SK-N-SH (cell line): Measurements from ENCODE around the gene WLS. TPM values are rescaled to one million over a fixed set of nuclear protein-coding genes. Genes with fewer than 3 reads are reported as not detected.

Source experiments
- CTCF ChIA-PET: fragments of 300-600, 350-600 bp; formaldehyde crosslinking; extraction: SDS; loops from one replicate; lab custom pipeline; 2021; lab: Yijun Ruan, JAX
- POLR2A ChIA-PET: fragments of 350-600 bp; sonication (Branson Sonifier 250); formaldehyde crosslinking; extraction: SDS; loops from one replicate; lab custom pipeline; 2020; ENCODE audit warnings: antibody characterized with exemption, inconsistent platforms; lab: Yijun Ruan, JAX
- DNase-seq: peaks from one replicate; pipeline ENCODE4 v3.0.0; 2012
- H2AFZ ChIP-seq: fragments of 200-600 bp; sonication (generic); 2 replicates; pipeline ENCODE4 v1.8.1; 2016; ENCODE audit warnings: antibody characterized with exemption, mild to moderate bottlenecking, low read depth
- H3F3A ChIP-seq: fragments of 200-600 bp; sonication (generic); replicated peaks from 2 replicates; pipeline ENCODE3; 2016; ENCODE audit warnings: antibody characterized with exemption, mild to moderate bottlenecking; ENCODE audit not compliant: insufficient read depth
- H3K27ac ChIP-seq, 2 experiments: fragments of 200-500 bp in 1 of 2; fragments of 200-600 bp in 1 of 2; sonication (Bioruptor generic) in 1 of 2; sonication (generic), shearing (Covaris generic) in 1 of 2; 2 replicates each; pipeline versions ENCODE4 v1.5.1 to v1.6.1; 2014 to 2016; ENCODE audit warnings: low read depth in 2 of 2, inconsistent platforms in 1 of 2, low read length in 1 of 2, mild to moderate bottlenecking in 1 of 2, mixed read lengths in 1 of 2
- H3K27me3 ChIP-seq: fragments of 200-600 bp; sonication (generic), shearing (Covaris generic); 2 replicates; pipeline ENCODE4 v1.6.1; 2016; ENCODE audit warnings: mixed run types; ENCODE audit not compliant: insufficient read depth
- H3K36me3 ChIP-seq, 2 experiments: fragments of 200-500 bp in 1 of 2; fragments of 200-600 bp in 1 of 2; sonication (Bioruptor generic) in 1 of 2; sonication (generic) in 1 of 2; replicated peaks in 1 of 2; 2 replicates each; pipeline versions ENCODE3 to v1.5.1; 2014 to 2016; ENCODE audit warnings: low read length in 1 of 2, mild to moderate bottlenecking in 1 of 2; ENCODE audit not compliant: insufficient read depth in 2 of 2, control insufficient read depth in 1 of 2
- H3K4me1 ChIP-seq, 2 experiments: fragments of 200-500 bp in 1 of 2; fragments of 200-600 bp in 1 of 2; sonication (Bioruptor generic) in 1 of 2; sonication (generic), shearing (Covaris generic) in 1 of 2; 2 replicates each; pipeline versions ENCODE4 v1.5.1 to v1.6.1; 2014 to 2016; ENCODE audit warnings: low read depth in 1 of 2, low read length in 1 of 2, mixed run types in 1 of 2; ENCODE audit not compliant: insufficient read depth in 2 of 2, control insufficient read depth in 1 of 2
- H3K4me2 ChIP-seq: fragments of 200-600 bp; sonication (generic), shearing (Covaris generic); 2 replicates; pipeline ENCODE4 v1.6.1; 2017; ENCODE audit warnings: mixed run types
- H3K4me3 ChIP-seq, 2 experiments: fragments of 200-500 bp in 1 of 2; fragments of 200-600 bp in 1 of 2; sonication (Bioruptor generic) in 1 of 2; sonication (generic), shearing (Covaris generic) in 1 of 2; 2 replicates each; pipeline versions ENCODE4 v1.5.1 to v1.8.1; 2014 to 2016; ENCODE audit warnings: low read depth in 2 of 2, inconsistent platforms in 1 of 2, low read length in 1 of 2, mild to moderate bottlenecking in 1 of 2, mixed read lengths in 1 of 2, moderate library complexity in 1 of 2
- H3K79me2 ChIP-seq: fragments of 200-600 bp; sonication (generic); 2 replicates; pipeline ENCODE4 v1.8.1; 2017; ENCODE audit warnings: mild to moderate bottlenecking; ENCODE audit not compliant: insufficient read depth
- H3K9ac ChIP-seq: fragments of 200-600 bp; sonication (generic); 2 replicates; pipeline ENCODE4 v1.6.1; 2017; ENCODE audit warnings: mixed run types
- H3K9me2 ChIP-seq: fragments of 200-600 bp; sonication (generic); 2 replicates; pipeline ENCODE4 v1.6.1; 2017; ENCODE audit warnings: mixed run types
- H3K9me3 ChIP-seq: fragments of 200-600 bp; sonication (generic); 2 replicates; pipeline ENCODE4 v1.6.1; 2017; ENCODE audit warnings: mixed run types, mild to moderate bottlenecking, moderate library complexity
- H4K20me1 ChIP-seq: fragments of 200-600 bp; sonication (generic); 2 replicates; pipeline ENCODE4 v1.6.1; 2017; ENCODE audit warnings: mild to moderate bottlenecking, mixed run types; ENCODE audit not compliant: insufficient read depth
- CHD2 ChIP-seq: fragments of 150-350 bp; IDR thresholded peaks from 2 replicates; pipeline ENCODE4 v1.6.1; 2018; ENCODE audit warnings: low read length; ENCODE audit not compliant: partially characterized antibody
- ELF1 ChIP-seq: IDR thresholded peaks from 2 replicates; pipeline ENCODE4 v1.4.0; 2012
- EP300 ChIP-seq, 2 experiments: IDR thresholded peaks; 2 replicates each; pipeline versions ENCODE4 v1.4.0 to v1.6.1; 2012; ENCODE audit warnings: borderline replicate concordance in 1 of 2, low read depth in 1 of 2, low read length in 1 of 2
- GATA2 ChIP-seq: sonication (generic); formaldehyde crosslinking; IDR thresholded peaks from 2 replicates; pipeline ENCODE4 v1.5.0; 2020; ENCODE audit warnings: mild to moderate bottlenecking, missing genetic modification reagents
- JUND ChIP-seq: IDR thresholded peaks from 2 replicates; pipeline ENCODE4 v1.4.0; 2012
- MXI1 ChIP-seq: IDR thresholded peaks from 2 replicates; pipeline ENCODE4 v1.6.1; 2012; ENCODE audit warnings: mild to moderate bottlenecking, low read depth, low read length, improper control_type of control experiment
- NRF1 ChIP-seq: IDR thresholded peaks from 2 replicates; pipeline ENCODE4 v1.6.1; 2012; ENCODE audit warnings: low read depth, mild to moderate bottlenecking, low read length
- RCOR1 ChIP-seq: fragments of 150-350 bp; IDR thresholded peaks from 2 replicates; pipeline ENCODE4 v1.6.1; 2017; ENCODE audit warnings: antibody characterized with exemption, low read length
- RFX5 ChIP-seq: IDR thresholded peaks from 2 replicates; pipeline ENCODE4 v1.6.1; 2012; ENCODE audit warnings: mild to moderate bottlenecking, improper control_type of control experiment, low read length
- SIN3A ChIP-seq: IDR thresholded peaks from 2 replicates; pipeline ENCODE4 v1.6.1; 2012; ENCODE audit warnings: low read depth, mild to moderate bottlenecking, low read length, moderate library complexity, borderline replicate concordance
- TAF1 ChIP-seq: IDR thresholded peaks from 2 replicates; pipeline ENCODE4 v1.6.1; 2012; ENCODE audit warnings: low read depth, mild to moderate bottlenecking, low read length, moderate library complexity, borderline replicate concordance
- USF2 ChIP-seq: fragments of 150-350 bp; IDR thresholded peaks from 2 replicates; pipeline ENCODE4 v1.6.1; 2017; ENCODE audit warnings: antibody characterized with exemption, low read length, low read depth, borderline replicate concordance
- YY1 ChIP-seq: IDR thresholded peaks from 2 replicates; pipeline ENCODE4 v1.4.0; 2012; ENCODE audit warnings: low read depth, mild to moderate bottlenecking
- WGBS: methylation state at CpG from one replicate; pipeline ENCODE4 v1.1.6; 2017; ENCODE audit warnings: low lambda C conversion rate; 5-methylcytosine and 5-hydroxymethylcytosine counted together
- polyA plus RNA-seq, 3 experiments: library from polyadenylated mRNA; depleted of rRNA; stranded (reverse); fragments of >200 nt; gene quantifications; 2 replicates each; pipeline ENCODE4 v1.2.3, GENCODE V29; 2012
- TF ChIP-seq, protein P1 (sequence below): IDR thresholded peaks from 2 replicates; pipeline ENCODE4 v1.6.1; 2012; ENCODE audit warnings: mild to moderate bottlenecking, low read depth, low read length, moderate library complexity
- TF ChIP-seq, protein P2 (sequence below): fragments of 200-600 bp; sonication (generic); IDR thresholded peaks from 2 replicates; pipeline ENCODE4 v1.6.1; 2017; ENCODE audit warnings: antibody characterized with exemption, mild to moderate bottlenecking, moderate library complexity
- TF ChIP-seq, protein P3 (sequence below): IDR thresholded peaks from 2 replicates; pipeline ENCODE4 v1.4.0; 2012; ENCODE audit warnings: low read depth, borderline replicate concordance

Gene WLS
- polyA plus RNA-seq, 1 of the 3 experiments (the other 2 are of a cell fraction) = 69.0 TPM

GRCh38 chr1:68185743-68186142, 46.6 kb downstream of the WLS start:
- POLR2A ChIA-PET = interaction anchor here (0.6 kb wide), 1 partner anchor 147 kb away, joined by 3 read pairs; no protein-coding TSS in a partner anchor
- Histone ChIP-seq H3K27me3 (no peaks in the 10 kb centered on the region), H3F3A (peaks cover 14% of the 10 kb centered on the region), H3K9me3 (no peaks in the 10 kb centered on the region), H3K79me2 (no peaks in the 10 kb centered on the region), H3K4me1 (no peaks in the 10 kb centered on the region; a peak in 1 of 4 replicates), H3K4me3 (no peak overlapping the region), H2AFZ (no peak overlapping the region), H3K36me3 (peaks cover 12 to 31% of the 10 kb centered on the region in 2 experiments), H3K9ac (no peak overlapping the region), H4K20me1 (no peaks in the 10 kb centered on the region), H3K9me2 (no peaks in the 10 kb centered on the region), H3K27ac (no peak overlapping the region), H3K4me2 (no peak overlapping the region)
- DNase-seq = no peak
- 88% methylated on average over 2 of the region's 2 CpGs for WGBS
- TF ChIP-seq CHD2 (no peak), JUND (no peak), RCOR1 (no peak), SIN3A (no peak), RFX5 (no peak), MXI1 (no peak), GATA2 (CRISPR knock-in tag) (no peak), TAF1 (no peak), EP300 (IDR thresholded peaks at IDR 0.05; ENCODE audit: borderline replicate concordance in 1 of 2, low read depth in 1 of 2, low read length in 1 of 2) (no peak), ELF1 (no peak), NRF1 (no peak), USF2 (no peak), YY1 (no peak)
- TF ChIP-seq, protein P1, sequence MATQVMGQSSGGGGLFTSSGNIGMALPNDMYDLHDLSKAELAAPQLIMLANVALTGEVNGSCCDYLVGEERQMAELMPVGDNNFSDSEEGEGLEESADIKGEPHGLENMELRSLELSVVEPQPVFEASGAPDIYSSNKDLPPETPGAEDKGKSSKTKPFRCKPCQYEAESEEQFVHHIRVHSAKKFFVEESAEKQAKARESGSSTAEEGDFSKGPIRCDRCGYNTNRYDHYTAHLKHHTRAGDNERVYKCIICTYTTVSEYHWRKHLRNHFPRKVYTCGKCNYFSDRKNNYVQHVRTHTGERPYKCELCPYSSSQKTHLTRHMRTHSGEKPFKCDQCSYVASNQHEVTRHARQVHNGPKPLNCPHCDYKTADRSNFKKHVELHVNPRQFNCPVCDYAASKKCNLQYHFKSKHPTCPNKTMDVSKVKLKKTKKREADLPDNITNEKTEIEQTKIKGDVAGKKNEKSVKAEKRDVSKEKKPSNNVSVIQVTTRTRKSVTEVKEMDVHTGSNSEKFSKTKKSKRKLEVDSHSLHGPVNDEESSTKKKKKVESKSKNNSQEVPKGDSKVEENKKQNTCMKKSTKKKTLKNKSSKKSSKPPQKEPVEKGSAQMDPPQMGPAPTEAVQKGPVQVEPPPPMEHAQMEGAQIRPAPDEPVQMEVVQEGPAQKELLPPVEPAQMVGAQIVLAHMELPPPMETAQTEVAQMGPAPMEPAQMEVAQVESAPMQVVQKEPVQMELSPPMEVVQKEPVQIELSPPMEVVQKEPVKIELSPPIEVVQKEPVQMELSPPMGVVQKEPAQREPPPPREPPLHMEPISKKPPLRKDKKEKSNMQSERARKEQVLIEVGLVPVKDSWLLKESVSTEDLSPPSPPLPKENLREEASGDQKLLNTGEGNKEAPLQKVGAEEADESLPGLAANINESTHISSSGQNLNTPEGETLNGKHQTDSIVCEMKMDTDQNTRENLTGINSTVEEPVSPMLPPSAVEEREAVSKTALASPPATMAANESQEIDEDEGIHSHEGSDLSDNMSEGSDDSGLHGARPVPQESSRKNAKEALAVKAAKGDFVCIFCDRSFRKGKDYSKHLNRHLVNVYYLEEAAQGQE = no peak
- TF ChIP-seq, protein P2, sequence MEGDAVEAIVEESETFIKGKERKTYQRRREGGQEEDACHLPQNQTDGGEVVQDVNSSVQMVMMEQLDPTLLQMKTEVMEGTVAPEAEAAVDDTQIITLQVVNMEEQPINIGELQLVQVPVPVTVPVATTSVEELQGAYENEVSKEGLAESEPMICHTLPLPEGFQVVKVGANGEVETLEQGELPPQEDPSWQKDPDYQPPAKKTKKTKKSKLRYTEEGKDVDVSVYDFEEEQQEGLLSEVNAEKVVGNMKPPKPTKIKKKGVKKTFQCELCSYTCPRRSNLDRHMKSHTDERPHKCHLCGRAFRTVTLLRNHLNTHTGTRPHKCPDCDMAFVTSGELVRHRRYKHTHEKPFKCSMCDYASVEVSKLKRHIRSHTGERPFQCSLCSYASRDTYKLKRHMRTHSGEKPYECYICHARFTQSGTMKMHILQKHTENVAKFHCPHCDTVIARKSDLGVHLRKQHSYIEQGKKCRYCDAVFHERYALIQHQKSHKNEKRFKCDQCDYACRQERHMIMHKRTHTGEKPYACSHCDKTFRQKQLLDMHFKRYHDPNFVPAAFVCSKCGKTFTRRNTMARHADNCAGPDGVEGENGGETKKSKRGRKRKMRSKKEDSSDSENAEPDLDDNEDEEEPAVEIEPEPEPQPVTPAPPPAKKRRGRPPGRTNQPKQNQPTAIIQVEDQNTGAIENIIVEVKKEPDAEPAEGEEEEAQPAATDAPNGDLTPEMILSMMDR = no peak
- TF ChIP-seq, protein P3, sequence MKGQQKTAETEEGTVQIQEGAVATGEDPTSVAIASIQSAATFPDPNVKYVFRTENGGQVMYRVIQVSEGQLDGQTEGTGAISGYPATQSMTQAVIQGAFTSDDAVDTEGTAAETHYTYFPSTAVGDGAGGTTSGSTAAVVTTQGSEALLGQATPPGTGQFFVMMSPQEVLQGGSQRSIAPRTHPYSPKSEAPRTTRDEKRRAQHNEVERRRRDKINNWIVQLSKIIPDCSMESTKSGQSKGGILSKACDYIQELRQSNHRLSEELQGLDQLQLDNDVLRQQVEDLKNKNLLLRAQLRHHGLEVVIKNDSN = no peak
- CTCF ChIA-PET = interaction anchor here (0.5 to 1.5 kb wide), 3 partner anchors 12 to 158 kb away, joined by 3 to 5 read pairs (median 4); no protein-coding TSS in a partner anchor
